HG03439 (cell line): ENCODE results near the gene XYLT1.

Experiments used
- ATAC-seq: cut with Tn5 transposase; IDR thresholded peaks from one replicate; pipeline ENCODE4 v1.9.1; 2021; ENCODE audit warnings: mild to moderate bottlenecking, moderate library complexity; ENCODE audit not compliant: unreplicated experiment

Gene XYLT1

GRCh38 chr16:17213025-17213424 lies 257.7 kb downstream of the XYLT1 start:
- no peak for ATAC-seq

- no peak for ATAC-seq
Observed at GRCh38 chr16:17212606-17213005, 258.2 kb downstream of the XYLT1 start.

DNA sequence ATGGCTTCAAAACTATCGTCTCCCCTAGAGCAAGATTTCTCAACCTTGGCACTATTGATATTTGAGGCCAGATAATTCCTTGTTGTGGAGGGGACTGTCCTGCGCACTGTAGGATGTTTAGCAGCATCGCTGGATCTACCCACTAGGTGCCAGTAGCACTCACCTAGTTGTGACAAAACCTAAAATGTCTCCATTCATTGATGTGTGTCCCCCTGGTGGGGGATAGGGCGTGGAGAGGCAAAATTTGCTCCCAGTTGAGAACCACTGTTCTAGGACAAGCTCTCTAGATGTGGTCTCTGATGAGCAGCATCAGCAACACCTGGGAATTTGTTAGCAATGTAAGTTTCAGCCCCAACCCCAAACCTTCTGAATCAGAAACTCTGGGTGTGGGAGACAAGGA lies 259.0 kb downstream of the XYLT1 start:
- ATAC-seq, result no peak

DNA sequence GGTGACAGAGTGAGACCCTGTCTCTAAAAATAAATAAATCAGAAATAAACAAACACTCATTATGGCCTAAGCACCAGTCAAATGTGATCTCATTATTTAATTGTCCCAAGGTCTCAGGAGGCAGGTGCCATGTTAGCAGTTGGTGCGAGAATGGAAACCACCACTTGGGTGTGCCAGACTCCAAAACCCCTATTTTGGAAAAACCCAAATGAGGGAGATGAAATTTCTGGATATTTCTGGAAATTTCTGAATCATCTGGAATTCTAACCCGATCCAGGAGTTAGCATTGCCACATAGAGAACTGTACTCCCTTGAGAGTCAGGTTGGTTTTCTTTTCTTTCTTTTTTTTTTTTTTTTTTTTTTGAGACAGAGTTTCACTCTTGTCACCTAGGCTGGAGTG lies 264.0 kb downstream of the XYLT1 start:
- no peak for ATAC-seq

- no peak for ATAC-seq
Observed at GRCh38 chr16:17205279-17206211, 265.2 kb downstream of the XYLT1 start.

DNA sequence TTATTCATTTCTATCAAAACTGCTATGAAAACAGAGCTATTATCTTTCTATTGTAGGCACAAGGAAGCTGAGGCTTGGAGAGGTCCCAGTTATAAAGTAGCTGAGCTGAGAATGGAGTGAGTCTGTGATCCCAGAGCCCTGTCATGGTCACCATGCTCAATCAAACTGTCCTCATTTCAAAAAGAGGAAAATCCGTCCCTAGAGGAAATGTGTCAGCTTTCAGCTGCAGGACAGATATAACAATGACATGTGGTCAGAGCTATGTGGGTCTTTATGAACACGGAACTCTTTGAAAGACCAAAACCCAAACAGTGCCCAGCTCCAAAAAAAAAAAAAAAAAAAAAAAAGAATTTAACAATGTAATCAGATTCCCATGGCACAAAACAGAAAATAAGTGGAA lies 266.1 kb downstream of the XYLT1 start:
- no peak for ATAC-seq

GRCh38 chr16:17204206-17204605 lies 266.6 kb downstream of the XYLT1 start:
- no peak for ATAC-seq

- no peak for ATAC-seq
Observed at GRCh38 chr16:17203424-17203823, 267.3 kb downstream of the XYLT1 start.

DNA sequence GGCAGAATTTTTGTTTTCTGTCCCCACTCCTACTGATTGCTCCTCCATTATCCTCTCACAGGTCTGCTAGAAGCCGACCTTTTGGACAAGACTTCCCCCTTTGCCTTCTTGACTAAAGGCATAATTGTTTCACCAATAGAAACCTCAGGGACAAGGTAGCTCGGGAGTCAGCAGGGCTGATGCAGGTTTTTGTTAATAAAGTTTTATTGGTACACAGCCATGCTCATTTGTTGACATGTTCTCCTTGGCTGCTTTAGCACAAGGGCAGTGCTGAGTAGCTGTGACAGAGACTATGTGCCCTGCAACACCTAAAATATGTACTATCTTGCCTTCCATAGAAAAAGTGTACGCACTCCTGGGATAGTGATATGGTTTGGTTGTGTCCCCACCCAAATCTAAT lies 271.6 kb downstream of the XYLT1 start:
- ATAC-seq, result no peak

- ATAC-seq, result no peak
Observed at GRCh38 chr16:17196526-17196925, 274.2 kb downstream of the XYLT1 start.

- no peak for ATAC-seq
Observed at GRCh38 chr16:17194190-17194780, 276.5 kb downstream of the XYLT1 start.

DNA sequence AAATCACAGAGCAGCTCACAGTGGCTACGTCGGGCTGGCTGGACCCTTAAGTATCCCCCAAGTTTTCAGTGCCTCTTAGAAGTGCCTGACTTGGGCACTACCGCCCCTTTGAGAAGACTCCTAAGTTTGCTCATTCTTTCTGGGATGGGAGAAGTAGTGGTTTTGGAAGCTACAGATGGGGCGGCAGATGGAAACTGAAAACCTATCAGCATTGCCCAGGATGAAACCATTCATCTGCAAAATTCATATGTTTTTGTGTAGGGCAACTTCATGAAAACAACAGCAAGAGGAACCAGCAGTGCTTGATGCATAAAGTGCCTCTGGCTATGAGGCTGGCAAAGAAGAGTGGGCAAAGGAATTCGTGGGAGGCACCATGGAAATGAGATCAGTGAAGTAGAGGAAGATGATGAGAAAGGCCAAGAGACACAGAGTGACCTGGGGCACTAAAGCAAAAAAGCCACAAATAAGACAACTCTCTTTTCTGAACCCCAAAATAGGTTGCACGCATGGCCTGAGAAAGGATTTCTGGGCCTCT lies 277.1 kb downstream of the XYLT1 start:
- no peak for ATAC-seq

DNA sequence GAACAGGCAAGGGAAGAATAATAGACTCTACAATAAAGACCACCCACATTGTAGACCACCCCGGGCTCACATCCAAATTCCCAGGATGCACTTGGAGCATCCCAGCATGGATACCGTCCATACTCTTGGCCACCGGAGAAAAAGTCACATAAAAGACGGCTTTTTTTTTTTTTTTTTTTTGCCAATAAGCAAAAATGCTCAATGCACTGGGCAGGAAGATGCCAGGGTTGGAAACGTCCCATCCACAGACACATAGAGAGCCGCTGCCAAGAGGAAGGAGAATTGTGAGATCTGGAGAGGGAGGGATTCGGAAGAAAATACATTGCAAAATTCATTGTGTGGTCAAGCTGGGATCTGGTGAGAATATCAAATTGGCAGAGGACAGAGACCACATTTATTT lies 286.7 kb downstream of the XYLT1 start:
- no peak for ATAC-seq

GRCh38 chr16:17177959-17178905 lies 292.5 kb downstream of the XYLT1 start:
- no peak for ATAC-seq

DNA sequence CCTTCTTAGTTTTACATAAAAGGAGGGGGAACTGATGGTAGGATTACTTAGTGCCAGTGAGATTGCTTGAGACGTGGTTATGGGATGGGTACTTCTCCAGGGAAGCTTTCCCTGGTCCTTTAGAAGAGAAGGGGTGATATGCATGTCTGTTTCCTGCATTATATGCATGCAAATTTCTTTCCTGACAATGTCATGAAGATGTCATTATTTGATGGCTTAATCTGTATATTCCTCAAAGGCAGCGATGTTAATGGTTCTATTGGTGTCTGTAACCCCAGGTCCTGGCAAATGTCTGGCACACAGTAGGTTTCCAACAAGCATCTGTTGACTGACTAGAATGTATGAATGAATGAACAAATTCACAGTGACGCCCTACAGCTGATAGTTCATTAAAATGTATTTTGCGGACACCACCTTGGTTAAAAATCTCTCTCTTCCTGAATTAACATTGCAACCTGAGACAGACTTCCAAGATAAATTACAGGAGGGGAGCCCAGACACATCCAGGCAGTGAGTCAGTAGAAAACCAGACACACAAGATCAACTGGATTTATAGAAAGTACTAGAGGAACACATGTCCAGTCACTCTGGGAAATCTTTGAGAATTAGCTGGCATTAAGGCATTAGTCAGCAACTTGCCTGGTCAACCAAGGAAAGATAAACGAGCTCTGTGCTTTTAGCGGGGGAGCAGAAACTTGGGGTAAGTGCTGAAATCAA lies 293.4 kb downstream of the XYLT1 start:
- ATAC-seq, result no peak

DNA sequence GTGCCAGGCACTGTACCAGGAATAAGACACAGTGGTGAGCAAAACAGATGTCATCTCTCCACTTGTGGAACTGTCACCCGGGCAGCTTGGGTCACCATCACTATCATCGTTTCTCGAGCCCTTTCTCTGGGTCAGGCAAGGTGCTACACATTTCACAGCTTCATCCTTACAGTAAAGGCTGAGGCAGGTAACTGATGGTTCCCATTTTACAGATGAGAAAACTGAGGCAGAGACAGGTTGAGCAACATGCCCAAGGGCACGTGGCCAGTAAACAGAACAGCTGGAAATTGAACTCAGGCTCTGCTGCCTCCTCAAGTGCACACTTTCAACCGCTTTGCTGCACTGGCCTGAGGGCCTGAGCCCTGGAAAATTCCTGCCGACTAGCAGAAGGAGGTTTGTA lies 294.6 kb downstream of the XYLT1 start:
- ATAC-seq, result no peak

- ATAC-seq, result no peak
Observed at GRCh38 chr16:17173281-17173680, 297.5 kb downstream of the XYLT1 start.

GRCh38 chr16:17171250-17172143 lies 299.3 kb downstream of the XYLT1 start:
- ATAC-seq, result no peak

- ATAC-seq, result no peak
Observed at GRCh38 chr16:17170435-17170834, 300.3 kb downstream of the XYLT1 start.
